ENCODE data around the gene STK11IP.

STK11IP gene

GRCh38 chr2:219634171-219634940 is 36.7 kb downstream of the STK11IP start:
- no peak for DNase-seq (ENCODE audit: low spot score)

GRCh38 chr2:219634951-219635751 is 37.5 kb downstream of the STK11IP start:
- DNase-seq (ENCODE audit: low spot score) = no peak

- no peak for DNase-seq (ENCODE audit: low spot score)
Observed at GRCh38 chr2:219636144-219636915, 38.7 kb downstream of the STK11IP start.

- no peak for DNase-seq (ENCODE audit: low spot score)
Observed at GRCh38 chr2:219636941-219637841, 39.5 kb downstream of the STK11IP start.

- no peak for DNase-seq (ENCODE audit: low spot score)
Observed at GRCh38 chr2:219637842-219638185, 40.2 kb downstream of the STK11IP start.

GRCh38 chr2:219638217-219638947 is 40.7 kb downstream of the STK11IP start:
- no peak for DNase-seq (ENCODE audit: low spot score)

GRCh38 chr2:219638948-219639755 is 41.5 kb downstream of the STK11IP start:
- no peak for DNase-seq (ENCODE audit: low spot score)

DNA sequence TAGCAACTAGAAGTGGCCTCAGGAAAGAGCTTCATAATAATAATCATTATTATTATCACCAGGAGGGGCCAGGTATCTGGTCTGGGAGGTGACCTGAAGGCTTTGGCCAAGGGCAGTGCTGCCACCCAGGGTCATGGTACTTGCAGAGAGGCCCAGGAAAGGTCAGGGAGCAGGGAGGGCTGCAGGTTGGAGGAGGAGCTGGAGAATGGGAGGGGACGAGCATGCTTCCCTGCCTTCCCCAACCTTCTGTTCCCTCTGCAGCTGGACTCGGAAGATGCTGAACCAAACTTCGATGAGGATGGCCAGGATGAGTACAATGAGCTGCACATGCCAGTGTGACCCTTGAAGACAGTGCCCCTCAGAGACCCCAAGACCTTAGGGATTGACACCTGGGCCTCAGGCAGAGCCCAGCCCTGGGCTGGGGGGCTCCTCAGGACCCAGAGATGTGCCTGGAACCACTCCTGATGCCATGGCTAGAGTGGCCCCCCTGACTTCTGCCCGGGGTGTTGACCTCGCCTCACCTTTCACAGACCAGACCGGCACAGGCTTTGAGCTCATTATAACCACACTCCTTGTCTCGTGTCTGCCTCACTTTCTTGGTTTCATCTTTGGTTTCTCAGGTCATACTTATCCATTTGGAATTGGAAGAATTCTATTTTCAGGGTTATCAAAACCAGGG is 43.9 kb downstream of the STK11IP start:
- DNase-seq (ENCODE audit: low spot score) = no peak

- DNase-seq (ENCODE audit: low spot score) = no peak
Observed at GRCh38 chr2:219642069-219642454, 44.4 kb downstream of the STK11IP start.

- DNase-seq (ENCODE audit: low spot score) = peak; percentile 91
Observed at GRCh38 chr2:219642465-219643083, 44.9 kb downstream of the STK11IP start.

DNA sequence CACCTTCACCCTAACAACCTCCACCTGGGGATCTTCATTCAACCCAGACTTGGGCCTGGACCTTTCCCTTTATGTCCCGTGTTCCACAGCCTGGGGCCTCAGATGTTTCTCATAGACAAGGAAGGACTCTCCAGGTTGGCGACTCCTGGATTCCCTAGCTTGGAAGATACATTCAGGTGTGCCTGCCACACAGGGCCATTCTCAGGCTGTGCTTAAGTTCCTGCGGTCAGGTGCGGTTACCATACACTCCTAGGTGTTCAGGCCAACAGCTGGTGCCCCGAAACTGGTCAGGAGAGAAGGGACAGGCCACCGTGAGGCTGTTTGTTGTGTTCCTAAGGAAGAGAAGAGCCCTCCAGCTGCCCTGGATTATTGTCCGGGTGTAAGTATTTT is 45.4 kb downstream of the STK11IP start:
- DNase-seq (ENCODE audit: low spot score) = no peak

- DNase-seq (ENCODE audit: low spot score) = no peak
Observed at GRCh38 chr2:219643788-219644398, 46.2 kb downstream of the STK11IP start.

DNA sequence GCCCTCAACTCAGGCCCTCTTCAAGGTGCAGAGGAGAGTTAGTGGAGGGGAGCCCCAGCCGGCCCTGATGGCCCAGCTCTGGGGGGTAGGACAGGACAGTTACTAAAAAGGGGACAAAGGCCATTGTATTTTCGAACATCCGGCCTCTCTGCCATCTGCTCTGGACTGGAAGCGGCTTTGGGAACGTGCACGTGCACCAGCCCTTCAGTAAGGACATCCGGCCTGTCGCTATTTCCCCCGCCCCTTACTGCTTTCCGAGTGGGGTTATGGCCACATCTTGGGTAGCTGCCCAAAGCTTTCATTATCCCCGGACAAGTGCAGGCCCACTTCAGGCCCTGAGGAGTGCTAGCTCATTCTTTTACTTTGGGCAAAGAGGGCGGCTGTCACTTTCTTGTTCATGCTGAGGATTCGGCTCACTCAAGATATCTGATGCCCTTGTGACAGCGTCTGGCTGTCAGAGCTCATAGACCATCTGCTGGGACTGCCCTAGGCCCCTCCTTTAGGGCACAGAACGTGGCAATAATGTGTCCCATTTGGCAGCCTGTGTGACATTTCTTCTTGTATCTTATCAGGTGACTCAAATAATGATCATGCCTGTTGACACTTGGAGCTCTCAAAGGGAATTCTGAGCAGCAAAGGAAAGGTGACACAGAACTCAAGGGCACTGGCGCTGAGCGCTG is 47.3 kb downstream of the STK11IP start:
- DNase-seq (ENCODE audit: low spot score) = no peak

- DNase-seq (ENCODE audit: low spot score) = no peak
Observed at GRCh38 chr2:219645631-219646527, 48.2 kb downstream of the STK11IP start.

DNA sequence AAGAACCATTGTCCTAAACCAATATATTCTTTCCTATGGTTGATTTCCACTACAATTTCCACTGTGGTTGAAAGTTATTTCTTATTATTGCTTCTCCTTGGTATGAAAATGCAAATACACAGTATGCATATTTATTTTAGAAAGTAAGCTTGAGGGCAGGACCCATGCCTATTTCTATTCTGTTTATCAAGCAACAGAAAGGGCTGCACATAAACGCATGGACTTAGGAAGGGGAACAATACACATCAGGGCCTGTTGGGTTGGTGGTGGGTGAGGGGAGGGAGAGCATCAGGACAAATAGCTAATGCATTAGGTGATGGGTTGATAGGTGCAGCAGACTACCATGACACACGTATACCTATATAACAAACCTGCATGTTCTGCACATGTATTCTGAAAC is 50.5 kb downstream of the STK11IP start:
- DNase-seq (ENCODE audit: low spot score) = no peak

GRCh38 chr2:219648963-219649362 is 51.3 kb downstream of the STK11IP start:
- no peak for DNase-seq (ENCODE audit: low spot score)
